HepG2 (cell line): ENCODE data around the gene LRRC8C. TPM values are rescaled to one million over a fixed set of nuclear protein-coding genes. Genes with fewer than 3 reads are reported as not detected.

Experiments used
- ATAC-seq: fragments of 200-7000 bp; cut with Tn5 transposase; 3 replicates; pipeline ENCODE4 v1.9.1; 2020; ENCODE audit warnings: mild to moderate bottlenecking, moderate library complexity
- BruUV-seq: library from RNA; stranded (reverse); fragments of 400-500 nt; replicated peaks from 2 replicates; lab custom pipeline; 2021; lab: Mats Ljungman, UMichigan
- CTCF ChIA-PET: fragments of 300-600 bp; formaldehyde crosslinking; extraction: SDS; loops from one replicate; lab custom pipeline; 2021; ENCODE audit warnings: low total read pairs, inconsistent platforms, low intra/inter-chr PET ratio; lab: Yijun Ruan, JAX
- POLR2A ChIA-PET: fragments of 350-600 bp; sonication (Branson Sonifier 250); formaldehyde crosslinking; loops from one replicate; lab custom pipeline; 2020; ENCODE audit warnings: antibody characterized with exemption, inconsistent platforms; lab: Yijun Ruan, JAX
- DNase-seq: peaks from one replicate; pipeline ENCODE4 v3.0.0-alpha.2; 2015; ENCODE audit warnings: low spot score
- FAIRE-seq: peaks from 3 replicates; lab custom pipeline; 2011; peaks lifted over from hg19 to GRCh38; lab: Jason Lieb, UNC
- H2AFZ ChIP-seq: one replicate; pipeline ENCODE4 v1.6.1; 2011; ENCODE audit warnings: low read length, inconsistent platforms
- H3K27ac ChIP-seq: fragments of 300-600 bp; 3 replicates; pipeline ENCODE4 v1.8.0; 2011; ENCODE audit warnings: mixed run types, mild to moderate bottlenecking, mixed read lengths, low read length, inconsistent platforms; ENCODE audit not compliant: insufficient read depth; ENCODE audit errors: extremely low read length
- H3K27me3 ChIP-seq, 2 experiments: fragments of 200-600 bp in 1 of 2; 2 replicates in 1 of 2; 3 replicates in 1 of 2; pipeline versions ENCODE4 v1.6.0 to v1.8.0; 2011; ENCODE audit warnings: low read length in 2 of 2, mild to moderate bottlenecking in 2 of 2, moderate library complexity in 2 of 2, inconsistent platforms in 1 of 2; ENCODE audit not compliant: insufficient read depth in 2 of 2, control insufficient read depth in 1 of 2
- H3K36me3 ChIP-seq, 2 experiments: fragments of 200-600 bp in 1 of 2; replicated peaks in 1 of 2; 2 replicates in 1 of 2; 3 replicates in 1 of 2; pipeline versions ENCODE4 v1.5.1 to v1.8.0; 2011; ENCODE audit warnings: low read length in 2 of 2, inconsistent platforms in 1 of 2; ENCODE audit not compliant: insufficient read depth in 2 of 2, control insufficient read depth in 1 of 2
- H3K4me1 ChIP-seq: 2 replicates; pipeline ENCODE4 v1.5.1; 2012; ENCODE audit warnings: low read length, inconsistent platforms; ENCODE audit not compliant: insufficient read depth
- H3K4me2 ChIP-seq: 2 replicates; pipeline ENCODE4 v1.6.0; 2011; ENCODE audit warnings: low read depth, low read length, inconsistent platforms
- H3K4me3 ChIP-seq, 3 experiments: fragments of 200-600 bp in 1 of 3; sonication (generic), shearing (Covaris generic) in 1 of 3; replicated peaks in 1 of 3; 2 replicates each; pipeline ENCODE4 v1.5.1; 2011 to 2016; ENCODE audit warnings: low read length in 3 of 3, inconsistent platforms in 2 of 3, low read depth in 2 of 3, mild to moderate bottlenecking in 2 of 3, control low read depth in 1 of 3, mixed read lengths in 1 of 3; ENCODE audit not compliant: insufficient read depth in 1 of 3
- H3K79me2 ChIP-seq: one replicate; pipeline ENCODE4 v1.6.1; 2011; ENCODE audit warnings: low read length, inconsistent platforms; ENCODE audit not compliant: insufficient read depth
- H3K9ac ChIP-seq: 2 replicates; pipeline ENCODE4 v1.6.0; 2011; ENCODE audit warnings: mild to moderate bottlenecking, low read depth, low read length, inconsistent platforms; ENCODE audit not compliant: insufficient read depth
- H3K9me3 ChIP-seq: 2 replicates; pipeline ENCODE4 v1.5.1; 2012; ENCODE audit warnings: mild to moderate bottlenecking, low read length
- H4K20me1 ChIP-seq: 2 replicates; pipeline ENCODE4 v1.6.0; 2011; ENCODE audit warnings: inconsistent platforms, mild to moderate bottlenecking, low read length, moderate library complexity; ENCODE audit not compliant: insufficient read depth
- ATAD3A ChIP-seq: sonication (generic); formaldehyde crosslinking; IDR thresholded peaks from 2 replicates; pipeline ENCODE4 v1.4.0; 2020; ENCODE audit warnings: missing genetic modification reagents
- E2F1 ChIP-seq: sonication (generic); formaldehyde crosslinking; IDR thresholded peaks from 2 replicates; pipeline ENCODE4 v1.5.0; 2020; ENCODE audit warnings: missing genetic modification reagents
- NFYC ChIP-seq: IDR thresholded peaks from 2 replicates; pipeline ENCODE4 v1.6.1; 2016; ENCODE audit warnings: missing genetic modification reagents, missing compliant biosample characterization
- PHF21A ChIP-seq: sonication (generic); formaldehyde crosslinking; IDR thresholded peaks from 2 replicates; pipeline ENCODE4 v1.5.0; 2020; ENCODE audit warnings: mild to moderate bottlenecking, missing genetic modification reagents
- RFXANK ChIP-seq: IDR thresholded peaks from 2 replicates; pipeline ENCODE4 v1.6.1; 2016
- SRSF1 ChIP-seq: fragments of 200-400 bp; formaldehyde crosslinking; optimal IDR thresholded peaks from 2 replicates; pipeline ENCODE3; 2017; ENCODE audit warnings: mild to moderate bottlenecking, low read depth, low read length, moderate library complexity
- STAT5B ChIP-seq: sonication (generic); formaldehyde crosslinking; IDR thresholded peaks from 2 replicates; pipeline ENCODE4 v1.4.0; 2020; ENCODE audit warnings: missing genetic modification reagents
- TFDP1 ChIP-seq: IDR thresholded peaks from 2 replicates; pipeline ENCODE4 v1.6.1; 2016; ENCODE audit warnings: missing compliant biosample characterization, missing genetic modification reagents, borderline replicate concordance
- YY1 ChIP-seq: IDR thresholded peaks from 2 replicates; pipeline ENCODE4 v1.6.1; 2011; ENCODE audit warnings: low read length, low read depth, moderate library complexity, mild to moderate bottlenecking; ENCODE audit not compliant: insufficient read depth, insufficient replicate concordance
- ZMYM2 ChIP-seq: sonication (generic); formaldehyde crosslinking; IDR thresholded peaks from 2 replicates; pipeline ENCODE4 v1.8.0; 2022; ENCODE audit warnings: mild to moderate bottlenecking, missing genetic modification reagents
- ZNF17 ChIP-seq: sonication (generic); formaldehyde crosslinking; IDR thresholded peaks from 2 replicates; pipeline ENCODE4 v1.5.0; 2020; ENCODE audit warnings: mild to moderate bottlenecking, missing genetic modification reagents
- ZNF296 ChIP-seq: sonication (generic); formaldehyde crosslinking; conservative IDR thresholded peaks from 2 replicates; pipeline ENCODE4 v1.5.0; 2020; ENCODE audit warnings: mild to moderate bottlenecking, missing genetic modification reagents
- ZNF382 ChIP-seq: sonication (generic); formaldehyde crosslinking; IDR thresholded peaks from 2 replicates; pipeline ENCODE4 v1.5.0; 2020; ENCODE audit warnings: missing genetic modification reagents, mild to moderate bottlenecking, borderline replicate concordance
- ZNF558 ChIP-seq: sonication (generic); formaldehyde crosslinking; IDR thresholded peaks from 2 replicates; pipeline ENCODE4 v1.9.0; 2022; ENCODE audit warnings: mild to moderate bottlenecking, missing genetic modification reagents, borderline replicate concordance
- ZNF782 ChIP-seq: sonication (generic); formaldehyde crosslinking; IDR thresholded peaks from 2 replicates; pipeline ENCODE4 v1.4.0; 2020; ENCODE audit warnings: missing genetic modification reagents, mild to moderate bottlenecking, borderline replicate concordance
- ZUFSP ChIP-seq: sonication (generic); formaldehyde crosslinking; IDR thresholded peaks from 2 replicates; pipeline ENCODE4 v1.9.0; 2021; ENCODE audit warnings: missing genetic modification reagents, mild to moderate bottlenecking, borderline replicate concordance
- WGBS: methylation state at CpG from one replicate; pipeline ENCODE4 v1.1.6; 2017; ENCODE audit warnings: low lambda C conversion rate; 5-methylcytosine and 5-hydroxymethylcytosine counted together
- in situ Hi-C: cut with HindIII; loops from 2 replicates; pipeline ENCODE4 v1.10.0; 2017; ENCODE audit warnings: low pct_unique_long_range_greater_than_20kb; ENCODE audit not compliant: extremely low pct_ligation_motif_present
- intact Hi-C: fragments of 100-400 bp; cut with micrococcal nuclease; formaldehyde crosslinking; loops from one replicate; pipeline ENCODE4 v1.10.0; 2022; ENCODE audit not compliant: unreplicated experiment
- polyA plus RNA-seq, 8 experiments: library from polyadenylated mRNA; depleted of rRNA in 3 of 8; stranded (reverse) in 7 of 8; unstranded in 1 of 8; fragments of >200 nt; fragmentation: Illumina TruSeq in 4 of 8; extraction: Trizol in 4 of 8; gene quantifications; 2 replicates each; pipeline versions ENCODE4 v1.2.1 to v1.2.3, GENCODE V29; 2011 to 2016; ENCODE audit warnings: low read depth in 4 of 8, missing spikeins in 1 of 8, mixed read lengths in 1 of 8; ENCODE audit not compliant: insufficient read depth in 1 of 8
- total RNA-seq, 5 experiments: library from RNA; depleted of rRNA; stranded (reverse); fragments of >200 nt; fragmentation: Illumina TruSeq; extraction: Trizol; gene quantifications; 2 replicates each; pipeline ENCODE4 v1.2.3, GENCODE V29; 2016; ENCODE audit warnings: low read depth in 1 of 5

Gene LRRC8C
- total and polyA plus RNA-seq, 2 of the 13 experiments (the other 11 are each of a cell fraction or from before 2014, with no cell fraction given): 0.22 to 0.32 TPM

GRCh38 chr1:89711140-89711778 lies 78.3 kb downstream of the LRRC8C start:
- POLR2A ChIA-PET: no interaction called here
- intact Hi-C loops: no loop called here
- H3K9ac ChIP-seq: no peak overlapping the region
- H4K20me1 ChIP-seq: no peaks in the 10 kb centered on the region
- no peak for ATAC-seq
- CTCF ChIA-PET: no interaction called here
- H3K79me2 ChIP-seq: no peaks in the 10 kb centered on the region
- DNase-seq: no peak
- TF ChIP-seq PHF21A (CRISPR knock-in tag) (no peak), ZNF558 (CRISPR knock-in tag) (no peak), ATAD3A (CRISPR knock-in tag) (no peak), STAT5B (CRISPR knock-in tag) (no peak), ZNF296 (CRISPR knock-in tag) (no peak), ZMYM2 (CRISPR knock-in tag) (no peak), ZNF782 (CRISPR knock-in tag) (no peak)
- TF ChIP-seq, all 625 proteins: peak for 0
- in situ Hi-C loops: no loop called here
- Histone ChIP-seq H3K4me1 (no peaks in the 10 kb centered on the region), H3K36me3 (no peaks in the 10 kb centered on the region), H3K27ac (no peak overlapping the region), H3K9me3 (no peaks in the 10 kb centered on the region), H3K27me3 (no peaks in the 10 kb centered on the region), H2AFZ (no peak overlapping the region), H3K4me3 (no peak overlapping the region), H3K4me2 (no peak overlapping the region)
- no TSS peak for BruUV-seq
- FAIRE-seq: no peak
- WGBS: 26% methylated on average over 5 of the region's 5 CpGs

GRCh38 chr1:89712420-89712819 lies 79.5 kb downstream of the LRRC8C start:
- H3K4me1 ChIP-seq: no peaks in the 10 kb centered on the region
- ChIA-PET POLR2A (no interaction called here), CTCF (no interaction called here)
- H3K27me3 ChIP-seq: no peaks in the 10 kb centered on the region
- 71% methylated on average over 3 of the region's 3 CpGs for WGBS
- BruUV-seq: no TSS peak
- ATAC-seq: no peak
- H4K20me1 ChIP-seq: no peaks in the 10 kb centered on the region
- no peak overlapping the region for H3K4me3 ChIP-seq
- no peak overlapping the region for H2AFZ ChIP-seq
- no peaks in the 10 kb centered on the region for H3K9me3 ChIP-seq
- in situ Hi-C loops: no loop called here
- no peak overlapping the region for H3K9ac ChIP-seq
- no peak overlapping the region for H3K27ac ChIP-seq
- DNase-seq: no peak
- intact Hi-C loops: no loop called here
- H3K79me2 ChIP-seq: no peaks in the 10 kb centered on the region
- no peak for FAIRE-seq
- H3K4me2 ChIP-seq: no peak overlapping the region
- H3K36me3 ChIP-seq: no peaks in the 10 kb centered on the region
- TF ChIP-seq NFYC (no peak), ZNF17 (CRISPR knock-in tag) (no peak), STAT5B (CRISPR knock-in tag) (no peak), YY1 (no peak), RFXANK (CRISPR knock-in tag) (no peak), ZUFSP (CRISPR knock-in tag) (no peak), ZNF382 (no peak), SRSF1 (no peak), TFDP1 (no peak), E2F1 (CRISPR knock-in tag) (no peak)
